GM19043 (cell line): ENCODE measurements around the gene MAGEF1.
"Not testable (repeated sequence)": the region's sequence is repeated elsewhere in the genome, so short reads cannot be mapped to it uniquely, and the experiment has no call there.

Experiments used
- ATAC-seq: cut with Tn5 transposase; IDR thresholded peaks from one replicate; pipeline ENCODE4 v1.9.1; 2021; ENCODE audit warnings: low read depth; ENCODE audit not compliant: unreplicated experiment

The MAGEF1 gene

GRCh38 chr3:184743248-184743647, 31.4 kb upstream of the MAGEF1 start:
- ATAC-seq, result no peak

GRCh38 chr3:184742676-184743135, 30.8 kb upstream of the MAGEF1 start:
- ATAC-seq, result no peak

GRCh38 chr3:184741798-184742675, 30.2 kb upstream of the MAGEF1 start:
- ATAC-seq, result no peak

GRCh38 chr3:184741259-184741556, 29.3 kb upstream of the MAGEF1 start:
- ATAC-seq, result no peak

- no peak for ATAC-seq
These were observed 28.8 kb upstream of the MAGEF1 start for GRCh38 chr3:184740509-184741258.

GRCh38 chr3:184739594-184740505, 28.0 kb upstream of the MAGEF1 start:
- ATAC-seq, result no peak

GRCh38 chr3:184738982-184739381, 27.1 kb upstream of the MAGEF1 start:
- ATAC-seq, result no peak

GRCh38 chr3:184738506-184738890, 26.6 kb upstream of the MAGEF1 start:
- ATAC-seq, result no peak

- no peak for ATAC-seq
These were observed 26.0 kb upstream of the MAGEF1 start for GRCh38 chr3:184737641-184738505.

GRCh38 chr3:184737063-184737462, 25.2 kb upstream of the MAGEF1 start:
- no peak for ATAC-seq

GRCh38 chr3:184734903-184735701, 23.2 kb upstream of the MAGEF1 start:
- ATAC-seq, result no peak

GRCh38 chr3:184733971-184734608, 22.2 kb upstream of the MAGEF1 start:
- ATAC-seq, result no peak

- ATAC-seq, result no peak
These were observed 21.3 kb upstream of the MAGEF1 start for GRCh38 chr3:184733181-184733580.

GRCh38 chr3:184731786-184732537, 20.1 kb upstream of the MAGEF1 start:
- no peak for ATAC-seq

GRCh38 chr3:184730924-184731323, 19.1 kb upstream of the MAGEF1 start:
- no peak for ATAC-seq

- not testable (repeated sequence) for ATAC-seq
These were observed 17.3 kb upstream of the MAGEF1 start for GRCh38 chr3:184729154-184729553.

- no peak for ATAC-seq
These were observed 16.2 kb upstream of the MAGEF1 start for GRCh38 chr3:184728010-184728527.
